EH (cell line): ENCODE measurements around the gene ISM1.
"Not testable (repeated sequence)": the region's sequence is repeated elsewhere in the genome, so short reads cannot be mapped to it uniquely, and the experiment has no call there.

Experiments used
- DNase-seq: peaks from one replicate; pipeline ENCODE4 v3.0.0-alpha.2; 2015; ENCODE audit warnings: low read depth

ISM1 gene

GRCh38 chr20:13221673-13222318 lies 722 bp downstream of the ISM1 start:
- peak; percentile 67 for DNase-seq

DNA sequence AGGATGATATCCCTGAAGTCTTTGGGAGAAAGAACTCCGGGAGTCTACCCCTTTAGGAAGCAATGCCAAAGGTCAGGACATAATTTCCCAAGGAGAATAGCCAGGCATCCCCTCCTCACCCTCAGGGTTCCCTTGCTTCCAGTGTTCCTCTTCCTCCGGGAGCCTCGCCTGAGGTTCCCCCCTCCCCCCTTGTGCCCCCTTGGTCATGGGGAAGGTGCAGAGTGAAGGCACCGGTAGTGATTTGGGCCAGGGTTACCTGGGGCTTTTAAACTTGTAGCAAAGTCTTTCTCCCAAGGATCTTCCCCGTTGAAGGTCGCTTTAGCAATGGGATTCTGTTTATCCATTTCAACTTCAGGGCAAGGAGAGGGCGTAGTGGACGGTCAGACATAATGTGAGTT lies 1.2 kb downstream of the ISM1 start:
- DNase-seq = no peak

- DNase-seq = no peak
Observed at GRCh38 chr20:13223736-13224520, 2.9 kb downstream of the ISM1 start.

- no peak for DNase-seq
Observed at GRCh38 chr20:13226367-13226766, 5.3 kb downstream of the ISM1 start.

- no peak for DNase-seq
Observed at GRCh38 chr20:13228771-13229170, 7.7 kb downstream of the ISM1 start.

GRCh38 chr20:13229538-13229937 lies 8.5 kb downstream of the ISM1 start:
- no peak for DNase-seq

GRCh38 chr20:13231031-13231752 lies 10.1 kb downstream of the ISM1 start:
- DNase-seq = peak; percentile 78

DNA sequence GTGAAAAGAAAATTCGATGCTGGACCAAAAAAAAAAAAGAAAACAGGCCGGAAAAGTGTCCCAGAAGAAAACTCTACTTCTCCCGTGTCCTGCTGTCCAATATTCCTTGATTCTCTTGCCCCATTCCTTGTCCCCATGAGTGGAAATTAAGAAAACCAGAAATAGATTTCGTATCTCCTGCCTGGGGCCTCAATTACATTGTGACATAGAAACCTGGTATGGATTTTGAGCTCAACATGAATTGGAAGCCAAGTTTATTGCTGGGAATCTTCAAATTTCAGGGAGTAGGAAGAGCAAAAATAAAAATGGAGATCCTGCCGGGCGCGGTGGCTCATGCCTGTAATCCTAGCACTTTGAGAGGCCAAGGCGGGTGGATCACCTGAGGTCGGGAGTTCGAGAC lies 11.9 kb downstream of the ISM1 start:
- no peak for DNase-seq

GRCh38 chr20:13234961-13235360 lies 13.9 kb downstream of the ISM1 start:
- no peak for DNase-seq

DNA sequence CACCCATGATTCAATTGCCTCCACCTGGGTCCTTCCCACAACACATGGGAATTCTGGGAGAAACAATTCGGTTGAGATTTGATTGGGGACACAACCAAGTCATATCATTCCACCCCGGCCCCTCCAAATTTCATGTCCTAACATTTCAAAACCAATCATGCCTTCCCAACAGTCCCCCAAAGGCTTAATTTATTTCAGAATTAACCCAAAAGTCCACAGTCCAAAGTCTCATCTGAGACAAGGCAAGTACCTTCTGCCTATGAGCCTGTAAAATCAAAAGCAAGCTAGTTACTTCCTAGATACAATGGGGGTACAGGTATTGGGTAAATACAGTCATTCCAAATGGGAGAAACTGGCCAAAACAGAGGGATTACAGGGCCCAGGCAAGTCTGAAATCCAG lies 15.3 kb downstream of the ISM1 start:
- DNase-seq = not testable (repeated sequence)

DNA sequence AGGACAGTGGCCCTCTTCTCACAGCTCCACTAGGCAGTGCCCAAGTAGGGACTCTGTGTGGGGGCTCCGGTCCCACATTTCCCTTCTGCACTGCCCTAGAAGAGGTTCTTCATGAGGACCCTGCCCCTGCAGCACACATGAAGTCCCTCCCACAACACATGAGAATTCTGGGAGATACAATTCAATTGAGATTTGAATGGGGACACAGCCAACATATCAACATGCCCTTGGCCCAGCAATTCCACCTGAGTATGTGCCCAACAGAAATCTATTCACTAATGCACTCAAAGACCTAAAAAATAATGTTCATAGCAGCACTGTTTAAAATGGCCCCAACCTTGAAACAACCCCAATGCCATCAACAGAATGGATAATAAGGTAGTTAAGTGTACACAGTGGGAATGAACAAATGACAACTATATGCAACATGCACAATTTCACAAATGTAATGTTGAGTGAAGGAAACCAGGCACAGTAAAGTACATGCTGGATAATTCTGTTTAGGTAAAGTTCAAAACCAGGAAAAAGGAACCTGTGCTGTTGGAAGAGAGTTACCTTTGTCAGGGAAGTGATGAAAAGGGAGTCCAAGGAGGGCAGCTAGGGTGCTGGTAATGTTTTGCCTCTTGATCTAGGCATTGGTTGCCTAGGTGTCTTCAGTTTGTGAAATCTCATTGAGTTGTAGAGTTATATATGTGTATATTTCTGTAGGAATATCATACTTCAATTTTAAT lies 16.1 kb downstream of the ISM1 start:
- DNase-seq = no peak

- DNase-seq = peak; percentile 27
Observed at GRCh38 chr20:13238001-13238653, 17.1 kb downstream of the ISM1 start.

- peak; percentile 46 for DNase-seq
Observed at GRCh38 chr20:13243826-13244376, 22.8 kb downstream of the ISM1 start.

GRCh38 chr20:13245250-13245723 lies 24.2 kb downstream of the ISM1 start:
- no peak for DNase-seq

GRCh38 chr20:13249118-13249797 lies 28.2 kb downstream of the ISM1 start:
- no peak for DNase-seq

- no peak for DNase-seq
Observed at GRCh38 chr20:13249798-13250170, 28.7 kb downstream of the ISM1 start.

GRCh38 chr20:13250251-13250650 lies 29.2 kb downstream of the ISM1 start:
- no peak for DNase-seq

GRCh38 chr20:13251106-13251903 lies 30.2 kb downstream of the ISM1 start:
- DNase-seq = no peak

DNA sequence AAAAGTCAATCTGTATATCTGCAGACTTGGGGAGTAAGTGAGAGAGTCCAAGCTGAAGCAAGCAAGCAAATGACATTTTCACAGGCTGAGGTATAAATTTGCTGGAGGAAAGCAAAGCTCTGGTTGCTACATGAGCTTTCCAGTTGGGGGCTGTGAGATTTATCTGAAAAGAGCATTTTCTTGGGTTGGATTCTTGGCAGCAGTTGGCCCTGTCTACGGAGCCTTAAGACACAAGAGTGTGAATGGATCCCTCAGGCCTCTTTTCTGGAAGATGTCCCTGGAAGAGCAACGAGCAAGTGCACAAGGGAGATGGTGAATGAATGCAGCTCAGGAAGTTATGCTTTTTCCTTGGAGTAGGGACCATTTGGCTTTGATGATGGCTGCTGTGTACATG lies 30.8 kb downstream of the ISM1 start:
- no peak for DNase-seq

GRCh38 chr20:13255356-13255755 lies 34.3 kb downstream of the ISM1 start:
- DNase-seq = no peak
